ENCODE measurements around the gene DONSON.

Gene DONSON

GRCh38 chr21:33552999-33553598 is 35.4 kb downstream of the DONSON start:
- DNase-seq (ENCODE audit: low read depth) = no peak
- H3K4me3 ChIP-seq (ENCODE audit: low read length) = no peak overlapping the region
- TF ChIP-seq, protein P1, sequence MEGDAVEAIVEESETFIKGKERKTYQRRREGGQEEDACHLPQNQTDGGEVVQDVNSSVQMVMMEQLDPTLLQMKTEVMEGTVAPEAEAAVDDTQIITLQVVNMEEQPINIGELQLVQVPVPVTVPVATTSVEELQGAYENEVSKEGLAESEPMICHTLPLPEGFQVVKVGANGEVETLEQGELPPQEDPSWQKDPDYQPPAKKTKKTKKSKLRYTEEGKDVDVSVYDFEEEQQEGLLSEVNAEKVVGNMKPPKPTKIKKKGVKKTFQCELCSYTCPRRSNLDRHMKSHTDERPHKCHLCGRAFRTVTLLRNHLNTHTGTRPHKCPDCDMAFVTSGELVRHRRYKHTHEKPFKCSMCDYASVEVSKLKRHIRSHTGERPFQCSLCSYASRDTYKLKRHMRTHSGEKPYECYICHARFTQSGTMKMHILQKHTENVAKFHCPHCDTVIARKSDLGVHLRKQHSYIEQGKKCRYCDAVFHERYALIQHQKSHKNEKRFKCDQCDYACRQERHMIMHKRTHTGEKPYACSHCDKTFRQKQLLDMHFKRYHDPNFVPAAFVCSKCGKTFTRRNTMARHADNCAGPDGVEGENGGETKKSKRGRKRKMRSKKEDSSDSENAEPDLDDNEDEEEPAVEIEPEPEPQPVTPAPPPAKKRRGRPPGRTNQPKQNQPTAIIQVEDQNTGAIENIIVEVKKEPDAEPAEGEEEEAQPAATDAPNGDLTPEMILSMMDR (conservative IDR thresholded peaks at IDR 0.05; ENCODE audit: low read depth, low read length) = no peak

GRCh38 chr21:33552093-33552998 is 36.1 kb downstream of the DONSON start:
- TF ChIP-seq, protein P1 (conservative IDR thresholded peaks at IDR 0.05; ENCODE audit: low read depth, low read length) = no peak
- no peak overlapping the region for H3K4me3 ChIP-seq (ENCODE audit: low read length)
- no peak for DNase-seq (ENCODE audit: low read depth)

- TF ChIP-seq, protein P1 (conservative IDR thresholded peaks at IDR 0.05; ENCODE audit: low read depth, low read length) = no peak
- no peak overlapping the region for H3K4me3 ChIP-seq (ENCODE audit: low read length)
- DNase-seq (ENCODE audit: low read depth) = no peak
These were observed 36.8 kb downstream of the DONSON start for GRCh38 chr21:33551664-33552063.

GRCh38 chr21:33550772-33551660 is 37.5 kb downstream of the DONSON start:
- no peak for DNase-seq (ENCODE audit: low read depth)
- no peak overlapping the region for H3K4me3 ChIP-seq (ENCODE audit: low read length)
- TF ChIP-seq, protein P1 (conservative IDR thresholded peaks at IDR 0.05; ENCODE audit: low read depth, low read length) = no peak

GRCh38 chr21:33549848-33550771 is 38.4 kb downstream of the DONSON start:
- no peak overlapping the region for H3K4me3 ChIP-seq (ENCODE audit: low read length)
- TF ChIP-seq, protein P1 (conservative IDR thresholded peaks at IDR 0.05; ENCODE audit: low read depth, low read length) = no peak
- no peak for DNase-seq (ENCODE audit: low read depth)

- TF ChIP-seq, protein P1 (conservative IDR thresholded peaks at IDR 0.05; ENCODE audit: low read depth, low read length) = no peak
- H3K4me3 ChIP-seq (ENCODE audit: low read length) = no peak overlapping the region
- no peak for DNase-seq (ENCODE audit: low read depth)
These were observed 42.4 kb downstream of the DONSON start for GRCh38 chr21:33546086-33546485.
